ENCODE measurements around the gene FGF7. TPM values are rescaled to one million over a fixed set of nuclear protein-coding genes. Genes with fewer than 3 reads are reported as not detected.
A peak's percentile ranks its signal among the peaks of the same experiment; 100 is the strongest.

Gene FGF7
- total RNA-seq, 1 donor from 2014 or later = 21.9 TPM

DNA sequence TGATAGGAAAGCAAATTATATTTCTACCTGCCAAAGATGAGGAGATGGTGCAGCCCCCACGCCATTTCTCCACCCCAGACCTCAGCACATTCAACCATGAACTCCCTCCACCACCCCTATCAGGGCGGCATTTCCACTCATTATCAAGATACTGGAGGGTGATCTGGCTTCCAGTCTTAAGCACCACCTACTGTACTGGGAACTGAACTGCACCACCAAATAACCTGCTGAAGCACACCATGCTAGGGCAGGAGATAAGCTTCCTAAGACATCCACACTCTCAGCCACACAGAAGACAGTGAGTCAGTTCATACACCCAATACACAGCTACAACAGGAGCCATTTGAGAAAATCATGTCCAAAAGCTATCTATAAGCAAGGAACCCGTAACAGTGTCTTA lies 98.8 kb downstream of the FGF7 start:
- H3K36me3 ChIP-seq = no peaks in the 10 kb centered on the region
- intact Hi-C loops (cut with DNase I) = no loop called here
- H3K4me1 ChIP-seq = no peaks in the 10 kb centered on the region
- no peak overlapping the region for H3K27ac ChIP-seq
- no peak overlapping the region for H3K4me3 ChIP-seq
- no peak for DNase-seq
- TF ChIP-seq, protein P1, sequence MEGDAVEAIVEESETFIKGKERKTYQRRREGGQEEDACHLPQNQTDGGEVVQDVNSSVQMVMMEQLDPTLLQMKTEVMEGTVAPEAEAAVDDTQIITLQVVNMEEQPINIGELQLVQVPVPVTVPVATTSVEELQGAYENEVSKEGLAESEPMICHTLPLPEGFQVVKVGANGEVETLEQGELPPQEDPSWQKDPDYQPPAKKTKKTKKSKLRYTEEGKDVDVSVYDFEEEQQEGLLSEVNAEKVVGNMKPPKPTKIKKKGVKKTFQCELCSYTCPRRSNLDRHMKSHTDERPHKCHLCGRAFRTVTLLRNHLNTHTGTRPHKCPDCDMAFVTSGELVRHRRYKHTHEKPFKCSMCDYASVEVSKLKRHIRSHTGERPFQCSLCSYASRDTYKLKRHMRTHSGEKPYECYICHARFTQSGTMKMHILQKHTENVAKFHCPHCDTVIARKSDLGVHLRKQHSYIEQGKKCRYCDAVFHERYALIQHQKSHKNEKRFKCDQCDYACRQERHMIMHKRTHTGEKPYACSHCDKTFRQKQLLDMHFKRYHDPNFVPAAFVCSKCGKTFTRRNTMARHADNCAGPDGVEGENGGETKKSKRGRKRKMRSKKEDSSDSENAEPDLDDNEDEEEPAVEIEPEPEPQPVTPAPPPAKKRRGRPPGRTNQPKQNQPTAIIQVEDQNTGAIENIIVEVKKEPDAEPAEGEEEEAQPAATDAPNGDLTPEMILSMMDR (IDR thresholded peaks at IDR 0.05) = no peak
- peak; percentile 23 for ATAC-seq
- no peaks in the 10 kb centered on the region for H3K9me3 ChIP-seq
- H3K27me3 ChIP-seq = no peaks in the 10 kb centered on the region

DNA sequence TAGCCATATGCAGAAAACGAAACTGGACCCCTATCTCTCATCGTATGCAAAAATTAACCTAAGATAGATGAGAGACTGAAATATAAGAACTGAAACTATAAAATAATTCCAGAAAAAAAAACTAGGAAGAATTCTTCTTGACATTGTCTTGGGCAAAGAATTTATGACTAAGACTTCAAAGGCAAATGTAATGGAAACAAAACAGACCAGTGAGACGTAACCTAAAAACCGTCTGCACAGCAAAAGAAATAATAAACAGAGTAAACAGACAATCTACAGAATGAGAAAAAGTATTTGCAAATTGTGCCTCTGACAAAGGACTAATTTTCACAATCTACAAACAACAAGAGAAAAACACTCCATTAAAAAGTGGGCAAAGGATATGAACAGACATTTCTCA lies 105.2 kb downstream of the FGF7 start:
- TF ChIP-seq, protein P1 (IDR thresholded peaks at IDR 0.05) = no peak
- H3K9me3 ChIP-seq = no peaks in the 10 kb centered on the region

DNA sequence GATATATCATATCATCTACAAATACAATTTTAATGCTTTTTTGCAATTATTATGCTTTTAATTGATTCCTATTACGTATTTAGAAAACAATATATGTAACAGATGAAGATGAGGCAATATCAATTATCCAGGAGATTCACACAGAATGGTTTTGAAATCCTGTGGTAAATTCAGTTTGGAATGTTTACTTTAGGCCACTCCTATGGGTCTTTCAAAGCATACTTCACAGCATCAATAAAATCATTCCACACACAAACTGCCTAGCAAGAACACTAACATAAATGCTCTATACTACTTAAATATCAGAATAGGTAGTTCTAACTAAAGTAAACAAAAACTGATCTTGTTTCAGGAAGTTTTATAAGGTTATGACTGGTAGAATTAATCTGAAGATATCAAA lies 107.0 kb downstream of the FGF7 start:
- intact Hi-C loops (cut with DNase I) = no loop called here
- DNase-seq (no peak), ATAC-seq (no peak)
- no peaks in the 10 kb centered on the region for H3K4me1 ChIP-seq
- no peaks in the 10 kb centered on the region for H3K27me3 ChIP-seq
- no peak overlapping the region for H3K27ac ChIP-seq
- TF ChIP-seq, protein P1 (IDR thresholded peaks at IDR 0.05) = no peak
- H3K4me3 ChIP-seq = no peak overlapping the region
- no peaks in the 10 kb centered on the region for H3K36me3 ChIP-seq
- H3K9me3 ChIP-seq = peaks cover under 1% of the 10 kb centered on the region

More for the DNA sequence above, 105.2 kb downstream of the FGF7 start:
- Histone ChIP-seq H3K36me3 (no peaks in the 10 kb centered on the region), H3K4me3 (no peak overlapping the region), H3K4me1 (no peaks in the 10 kb centered on the region), H3K27ac (no peak overlapping the region), H3K27me3 (no peaks in the 10 kb centered on the region)
- ATAC-seq (no peak), DNase-seq (no peak)
- intact Hi-C loops (cut with DNase I) = no loop called here

Other genes with a start within 250 kb of the FGF7 start
- 4.5 TPM for gene FAM227B, start 197.6 kb downstream of the FGF7 start, total RNA-seq
- gene DTWD1, start 197.8 kb downstream of the FGF7 start, total RNA-seq = 29.3 TPM